HepG2 (cell line): ENCODE results near the gene DCT. TPM values are rescaled to one million over a fixed set of nuclear protein-coding genes. Genes with fewer than 3 reads are reported as not detected.

Experiments used
- ATAC-seq: fragments of 200-7000 bp; cut with Tn5 transposase; 3 replicates; pipeline ENCODE4 v1.9.1; 2020; ENCODE audit warnings: mild to moderate bottlenecking, moderate library complexity
- BruUV-seq: library from RNA; stranded (reverse); fragments of 400-500 nt; replicated peaks from 2 replicates; lab custom pipeline; 2021; lab: Mats Ljungman, UMichigan
- CTCF ChIA-PET: fragments of 300-600 bp; formaldehyde crosslinking; extraction: SDS; loops from one replicate; lab custom pipeline; 2021; ENCODE audit warnings: low total read pairs, inconsistent platforms, low intra/inter-chr PET ratio; lab: Yijun Ruan, JAX
- POLR2A ChIA-PET: fragments of 350-600 bp; sonication (Branson Sonifier 250); formaldehyde crosslinking; loops from one replicate; lab custom pipeline; 2020; ENCODE audit warnings: antibody characterized with exemption, inconsistent platforms; lab: Yijun Ruan, JAX
- DNase-seq: peaks from one replicate; pipeline ENCODE4 v3.0.0-alpha.2; 2015; ENCODE audit warnings: low spot score
- FAIRE-seq: peaks from 3 replicates; lab custom pipeline; 2011; peaks lifted over from hg19 to GRCh38; lab: Jason Lieb, UNC
- H2AFZ ChIP-seq: one replicate; pipeline ENCODE4 v1.6.1; 2011; ENCODE audit warnings: low read length, inconsistent platforms
- H3K27ac ChIP-seq: fragments of 300-600 bp; 3 replicates; pipeline ENCODE4 v1.8.0; 2011; ENCODE audit warnings: mixed run types, mild to moderate bottlenecking, mixed read lengths, low read length, inconsistent platforms; ENCODE audit not compliant: insufficient read depth; ENCODE audit errors: extremely low read length
- H3K27me3 ChIP-seq, 2 experiments: fragments of 200-600 bp in 1 of 2; 2 replicates in 1 of 2; 3 replicates in 1 of 2; pipeline versions ENCODE4 v1.6.0 to v1.8.0; 2011; ENCODE audit warnings: low read length in 2 of 2, mild to moderate bottlenecking in 2 of 2, moderate library complexity in 2 of 2, inconsistent platforms in 1 of 2; ENCODE audit not compliant: insufficient read depth in 2 of 2, control insufficient read depth in 1 of 2
- H3K36me3 ChIP-seq, 2 experiments: fragments of 200-600 bp in 1 of 2; replicated peaks in 1 of 2; 2 replicates in 1 of 2; 3 replicates in 1 of 2; pipeline versions ENCODE4 v1.5.1 to v1.8.0; 2011; ENCODE audit warnings: low read length in 2 of 2, inconsistent platforms in 1 of 2; ENCODE audit not compliant: insufficient read depth in 2 of 2, control insufficient read depth in 1 of 2
- H3K4me1 ChIP-seq: 2 replicates; pipeline ENCODE4 v1.5.1; 2012; ENCODE audit warnings: low read length, inconsistent platforms; ENCODE audit not compliant: insufficient read depth
- H3K4me2 ChIP-seq: 2 replicates; pipeline ENCODE4 v1.6.0; 2011; ENCODE audit warnings: low read depth, low read length, inconsistent platforms
- H3K4me3 ChIP-seq, 3 experiments: fragments of 200-600 bp in 1 of 3; sonication (generic), shearing (Covaris generic) in 1 of 3; replicated peaks in 1 of 3; 2 replicates each; pipeline ENCODE4 v1.5.1; 2011 to 2016; ENCODE audit warnings: low read length in 3 of 3, inconsistent platforms in 2 of 3, low read depth in 2 of 3, mild to moderate bottlenecking in 2 of 3, control low read depth in 1 of 3, mixed read lengths in 1 of 3; ENCODE audit not compliant: insufficient read depth in 1 of 3
- H3K79me2 ChIP-seq: one replicate; pipeline ENCODE4 v1.6.1; 2011; ENCODE audit warnings: low read length, inconsistent platforms; ENCODE audit not compliant: insufficient read depth
- H3K9ac ChIP-seq: 2 replicates; pipeline ENCODE4 v1.6.0; 2011; ENCODE audit warnings: mild to moderate bottlenecking, low read depth, low read length, inconsistent platforms; ENCODE audit not compliant: insufficient read depth
- H3K9me3 ChIP-seq: 2 replicates; pipeline ENCODE4 v1.5.1; 2012; ENCODE audit warnings: mild to moderate bottlenecking, low read length
- H4K20me1 ChIP-seq: 2 replicates; pipeline ENCODE4 v1.6.0; 2011; ENCODE audit warnings: inconsistent platforms, mild to moderate bottlenecking, low read length, moderate library complexity; ENCODE audit not compliant: insufficient read depth
- CEBPG ChIP-seq: IDR thresholded peaks from 2 replicates; pipeline ENCODE4 v1.6.1; 2016
- TP53 ChIP-seq: sonication (generic); formaldehyde crosslinking; conservative IDR thresholded peaks from 2 replicates; pipeline ENCODE4 v1.4.0; 2020; ENCODE audit warnings: missing genetic modification reagents
- ZC3H13 ChIP-seq: sonication (generic); formaldehyde crosslinking; IDR thresholded peaks from 2 replicates; pipeline ENCODE4 v1.8.1; 2023; ENCODE audit warnings: mild to moderate bottlenecking, missing genetic modification reagents, moderate library complexity
- ZNF646 ChIP-seq: sonication (generic); formaldehyde crosslinking; IDR thresholded peaks from 2 replicates; pipeline ENCODE4 v1.9.0; 2021; ENCODE audit warnings: mild to moderate bottlenecking, missing genetic modification reagents
- WGBS: methylation state at CpG from one replicate; pipeline ENCODE4 v1.1.6; 2017; ENCODE audit warnings: low lambda C conversion rate; 5-methylcytosine and 5-hydroxymethylcytosine counted together
- in situ Hi-C: cut with HindIII; loops from 2 replicates; pipeline ENCODE4 v1.10.0; 2017; ENCODE audit warnings: low pct_unique_long_range_greater_than_20kb; ENCODE audit not compliant: extremely low pct_ligation_motif_present
- intact Hi-C: fragments of 100-400 bp; cut with micrococcal nuclease; formaldehyde crosslinking; loops from one replicate; pipeline ENCODE4 v1.10.0; 2022; ENCODE audit not compliant: unreplicated experiment
- polyA plus RNA-seq, 8 experiments: library from polyadenylated mRNA; depleted of rRNA in 3 of 8; stranded (reverse) in 7 of 8; unstranded in 1 of 8; fragments of >200 nt; fragmentation: Illumina TruSeq in 4 of 8; extraction: Trizol in 4 of 8; gene quantifications; 2 replicates each; pipeline versions ENCODE4 v1.2.1 to v1.2.3, GENCODE V29; 2011 to 2016; ENCODE audit warnings: low read depth in 4 of 8, missing spikeins in 1 of 8, mixed read lengths in 1 of 8; ENCODE audit not compliant: insufficient read depth in 1 of 8
- total RNA-seq, 5 experiments: library from RNA; depleted of rRNA; stranded (reverse); fragments of >200 nt; fragmentation: Illumina TruSeq; extraction: Trizol; gene quantifications; 2 replicates each; pipeline ENCODE4 v1.2.3, GENCODE V29; 2016; ENCODE audit warnings: low read depth in 1 of 5

The DCT gene
- total and polyA plus RNA-seq, 2 of the 13 experiments (the other 11 are each of a cell fraction or from before 2014, with no cell fraction given): not detected

- TF ChIP-seq ZNF646 (CRISPR knock-in tag) (no peak), CEBPG (CRISPR knock-in tag) (peak; percentile 91)
These were observed 62.9 kb downstream of the DCT start (continued) for GRCh38 chr13:94416454-94417080.

GRCh38 chr13:94415500-94416237 is 63.8 kb downstream of the DCT start:
- Histone ChIP-seq H3K36me3 (no peaks in the 10 kb centered on the region), H3K4me2 (no peak overlapping the region), H3K27me3 (no peaks in the 10 kb centered on the region; a peak in 1 of 5 replicates)
- intact Hi-C loops: loop anchor here (2.0 to 5.0 kb wide), 2 partner anchors 1168 to 1519 kb away; no protein-coding TSS in a partner anchor
- WGBS: 57% methylated on average over 7 of the region's 7 CpGs
- TF ChIP-seq ZC3H13: no peak
- no peak for TF ChIP-seq TP53
- TF ChIP-seq, all 625 proteins: peak for 0
- Histone ChIP-seq H3K79me2 (no peaks in the 10 kb centered on the region), H4K20me1 (no peaks in the 10 kb centered on the region), H3K27ac (no peak overlapping the region), H3K4me1 (peaks cover 8% of the 10 kb centered on the region), H3K9ac (no peak overlapping the region), H2AFZ (no peak overlapping the region), H3K4me3 (no peak overlapping the region), H3K9me3 (no peaks in the 10 kb centered on the region)
- ChIA-PET CTCF (no interaction called here), POLR2A (interaction anchor here (1.1 kb wide), 1 partner anchor 181 kb away, joined by 3 read pairs; the partner anchor contains the start of gene TGDS)
- in situ Hi-C loops: no loop called here
- FAIRE-seq (no peak), DNase-seq (no peak), ATAC-seq (no peak)
- BruUV-seq: no TSS peak
